Ishikawa (cell line): ENCODE data around the gene DISP1.

Experiments used
- CEBPB ChIP-seq: IDR thresholded peaks from 2 replicates; pipeline ENCODE4 v1.6.1; 2012
- CREB1 ChIP-seq: IDR thresholded peaks from 2 replicates; pipeline ENCODE4 v1.6.1; 2012; ENCODE audit warnings: low read depth
- EGR1 ChIP-seq: IDR thresholded peaks from 2 replicates; pipeline ENCODE4 v1.6.1; 2012
- EP300 ChIP-seq: IDR thresholded peaks from 2 replicates; pipeline ENCODE4 v1.6.1; 2012; ENCODE audit warnings: borderline replicate concordance
- FOXM1 ChIP-seq: IDR thresholded peaks from 2 replicates; pipeline ENCODE4 v1.6.1; 2012; ENCODE audit warnings: low read depth, borderline replicate concordance
- NFIC ChIP-seq: IDR thresholded peaks from 2 replicates; pipeline ENCODE4 v1.6.1; 2012
- RAD21 ChIP-seq: IDR thresholded peaks from 2 replicates; pipeline ENCODE4 v1.6.1; 2012; ENCODE audit warnings: low read depth
- REST ChIP-seq: IDR thresholded peaks from 2 replicates; pipeline ENCODE4 v1.6.1; 2012; ENCODE audit warnings: low read depth, mild to moderate bottlenecking
- TAF1 ChIP-seq: IDR thresholded peaks from 2 replicates; pipeline ENCODE4 v1.6.1; 2012; ENCODE audit warnings: low read depth, mild to moderate bottlenecking
- TCF12 ChIP-seq: IDR thresholded peaks from 2 replicates; pipeline ENCODE4 v1.6.1; 2012; ENCODE audit warnings: low read depth
- TEAD4 ChIP-seq: IDR thresholded peaks from 2 replicates; pipeline ENCODE4 v1.6.1; 2012
- USF1 ChIP-seq: IDR thresholded peaks from 2 replicates; pipeline ENCODE4 v1.6.1; 2012
- YY1 ChIP-seq: IDR thresholded peaks from 2 replicates; pipeline ENCODE4 v1.6.1; 2012; ENCODE audit warnings: low read depth
- ZBTB7A ChIP-seq: IDR thresholded peaks from 2 replicates; pipeline ENCODE4 v1.6.1; 2012; ENCODE audit warnings: low read depth
- TF ChIP-seq, protein P1 (sequence below): IDR thresholded peaks from 2 replicates; pipeline ENCODE4 v1.6.1; 2012

Gene DISP1

GRCh38 chr1:222769971-222770620, 44.7 kb upstream of the DISP1 start:
- no peak for TF ChIP-seq USF1

DNA sequence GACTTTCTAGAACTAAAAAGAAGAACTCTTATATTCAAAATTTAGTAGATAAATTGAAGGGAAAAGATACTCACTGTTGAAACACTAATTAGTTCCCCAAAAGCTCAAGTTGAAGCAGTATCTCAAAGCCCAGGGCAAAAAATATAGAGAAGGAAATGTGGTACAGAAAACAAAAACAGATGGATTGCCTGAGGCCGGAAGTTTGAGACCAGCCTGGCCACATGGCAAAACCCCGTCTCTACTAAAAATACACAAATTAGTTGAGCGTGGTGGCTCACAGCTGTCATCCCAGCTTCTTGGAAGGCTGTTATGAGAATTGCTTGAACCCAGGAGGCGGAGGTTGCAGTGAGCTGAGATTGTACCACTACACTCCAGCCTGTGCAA, 41.9 kb upstream of the DISP1 start:
- no peak for TF ChIP-seq FOXM1
- TF ChIP-seq EGR1, result no peak

- TF ChIP-seq, protein P1, sequence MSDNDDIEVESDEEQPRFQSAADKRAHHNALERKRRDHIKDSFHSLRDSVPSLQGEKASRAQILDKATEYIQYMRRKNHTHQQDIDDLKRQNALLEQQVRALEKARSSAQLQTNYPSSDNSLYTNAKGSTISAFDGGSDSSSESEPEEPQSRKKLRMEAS, result no peak
- TF ChIP-seq CEBPB, result peak; percentile 52
Observed at GRCh38 chr1:222777463-222777862, 37.4 kb upstream of the DISP1 start.

DNA sequence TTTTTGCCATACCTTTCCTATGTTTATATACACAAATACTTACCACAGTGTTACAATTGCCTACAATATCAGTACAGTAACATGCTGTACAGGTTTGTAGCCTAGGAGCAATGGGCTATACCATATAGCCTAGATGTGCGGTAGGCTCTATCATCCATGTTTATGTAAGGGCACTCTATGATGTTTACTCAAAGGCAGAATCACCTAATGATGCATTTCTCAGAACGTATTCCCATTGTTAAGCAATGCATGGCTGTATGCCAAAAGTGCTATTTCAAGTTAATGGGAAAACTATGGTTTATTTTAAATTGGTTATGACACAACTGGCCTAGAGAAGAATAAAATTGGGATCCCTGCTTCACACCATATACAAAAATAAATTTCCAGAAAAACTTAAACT, 36.9 kb upstream of the DISP1 start:
- TF ChIP-seq CEBPB (peak; percentile 65), TAF1 (no peak), USF1 (no peak), TCF12 (no peak), REST (no peak), NFIC (peak; percentile 54; the same call in 1 of the 2 replicates), ZBTB7A (no peak)
- TF ChIP-seq, protein P1, result no peak

GRCh38 chr1:222781251-222781650, 33.6 kb upstream of the DISP1 start:
- TF ChIP-seq NFIC (no peak), EP300 (no peak), ZBTB7A (no peak), TCF12 (no peak), TAF1 (no peak), USF1 (no peak), CEBPB (no peak), TEAD4 (no peak), RAD21 (no peak), YY1 (no peak)
- TF ChIP-seq, protein P1, result no peak

- no peak for TF ChIP-seq REST
- no peak for TF ChIP-seq TCF12
- TF ChIP-seq FOXM1, result no peak
- no peak for TF ChIP-seq RAD21
- TF ChIP-seq EGR1, result no peak
- no peak for TF ChIP-seq YY1
- TF ChIP-seq CEBPB, result no peak
- no peak for TF ChIP-seq TEAD4
- TF ChIP-seq NFIC, result no peak
- no peak for TF ChIP-seq USF1
- no peak for TF ChIP-seq CREB1
- no peak for TF ChIP-seq TAF1
- no peak for TF ChIP-seq ZBTB7A
- TF ChIP-seq, protein P1, result no peak
- no peak for TF ChIP-seq EP300
Observed at GRCh38 chr1:222783051-222783450, 31.8 kb upstream of the DISP1 start.
